ENCODE data around the gene PCDHA9.
A peak's percentile ranks its signal among the peaks of the same experiment; 100 is the strongest.
"Not testable (repeated sequence)": the region's sequence is repeated elsewhere in the genome, so short reads cannot be mapped to it uniquely, and the experiment has no call there.

The PCDHA9 gene

GRCh38 chr5:140806834-140807775 is 41.1 kb upstream of the PCDHA9 start, which contains the start of gene PCDHA4:
PCDHA4 (plus strand) TSS chr5:140807068.
- H3K27ac Mint-ChIP-seq = peak within 1 kb of the TSS; percentile 87 to 96 (median 90)
- H3K27me3 Mint-ChIP-seq (ENCODE audit: low read depth) = no peaks in the 10 kb centered on the region
- peaks cover 53% of the 10 kb centered on the region for H3K9me3 Mint-ChIP-seq
- peak within 1 kb of the TSS; percentile 91 to 95 (median 95) for H3K4me3 Mint-ChIP-seq
- peak; percentile 45 to 53 (median 52) for TF ChIP-seq CTCF (IDR thresholded peaks at IDR 0.05; ENCODE audit: unreplicated experiment in 3 of 3)
- peaks cover 78% of the 10 kb centered on the region for H3K36me3 Mint-ChIP-seq (ENCODE audit: low read depth)
- peaks cover 11% of the 10 kb centered on the region for H3K4me1 Mint-ChIP-seq

- H3K36me3 Mint-ChIP-seq (ENCODE audit: low read depth) = peaks cover 84% of the 10 kb centered on the region
- H3K4me1 Mint-ChIP-seq = peaks cover 11% of the 10 kb centered on the region
- peak overlapping the region; percentile 91 to 95 (median 95) for H3K4me3 Mint-ChIP-seq
- H3K27ac Mint-ChIP-seq; H3K27me3 Mint-ChIP-seq (ENCODE audit: low read depth): not testable (repeated sequence)
- H3K9me3 Mint-ChIP-seq = peaks cover 63% of the 10 kb centered on the region
Measured at GRCh38 chr5:140808241-140808888, 39.8 kb upstream of the PCDHA9 start.

GRCh38 chr5:140808889-140809291 is 39.3 kb upstream of the PCDHA9 start:
- TF ChIP-seq CTCF (IDR thresholded peaks at IDR 0.05; ENCODE audit: unreplicated experiment in 3 of 3) = no peak

GRCh38 chr5:140821375-140822280 is 26.6 kb upstream of the PCDHA9 start, which contains the start of gene PCDHA5:
PCDHA5 (plus strand) TSS chr5:140821613.
- Mint-ChIP-seq H3K36me3 (ENCODE audit: low read depth) (peaks cover 71% of the 10 kb centered on the region), H3K4me1 (no peaks in the 10 kb centered on the region), H3K27me3 (ENCODE audit: low read depth) (no peaks in the 10 kb centered on the region), H3K27ac (no peak within 1 kb of the TSS), H3K9me3 (peaks cover 39% of the 10 kb centered on the region), H3K4me3 (no peak within 1 kb of the TSS)
- no peak for TF ChIP-seq CTCF (IDR thresholded peaks at IDR 0.05; ENCODE audit: unreplicated experiment in 3 of 3)

More at GRCh38 chr5:140808889-140809291, 39.3 kb upstream of the PCDHA9 start:
- peaks cover 59% of the 10 kb centered on the region for H3K9me3 Mint-ChIP-seq
- H3K27ac Mint-ChIP-seq = no peak overlapping the region
- peaks cover 81% of the 10 kb centered on the region for H3K36me3 Mint-ChIP-seq (ENCODE audit: low read depth)
- peaks cover 11% of the 10 kb centered on the region for H3K4me1 Mint-ChIP-seq
- H3K27me3 Mint-ChIP-seq (ENCODE audit: low read depth) = no peaks in the 10 kb centered on the region
- no peak overlapping the region for H3K4me3 Mint-ChIP-seq

GRCh38 chr5:140822281-140822629 is 25.9 kb upstream of the PCDHA9 start:
- no peak overlapping the region for H3K4me3 Mint-ChIP-seq
- H3K27ac Mint-ChIP-seq = no peak overlapping the region
- H3K36me3 Mint-ChIP-seq (ENCODE audit: low read depth) = peaks cover 74% of the 10 kb centered on the region
- peaks cover 5% of the 10 kb centered on the region for H3K4me1 Mint-ChIP-seq
- peaks cover 43% of the 10 kb centered on the region for H3K9me3 Mint-ChIP-seq
- no peaks in the 10 kb centered on the region for H3K27me3 Mint-ChIP-seq (ENCODE audit: low read depth)
- no peak for TF ChIP-seq CTCF (IDR thresholded peaks at IDR 0.05; ENCODE audit: unreplicated experiment in 3 of 3)

- not testable (repeated sequence) for H3K27me3 Mint-ChIP-seq (ENCODE audit: low read depth)
Measured at GRCh38 chr5:140822969-140823368, 25.2 kb upstream of the PCDHA9 start.

More at GRCh38 chr5:140822969-140823368, 25.2 kb upstream of the PCDHA9 start:
- not testable (repeated sequence) for H3K4me3 Mint-ChIP-seq, H3K27ac Mint-ChIP-seq, H3K4me1 Mint-ChIP-seq
- Mint-ChIP-seq H3K36me3 (ENCODE audit: low read depth) (peaks cover 73% of the 10 kb centered on the region), H3K9me3 (peaks cover 44% of the 10 kb centered on the region)

All from nephron (organoid).